Panc1 (cell line): ENCODE measurements around the gene NGEF. TPM values are rescaled to one million over a fixed set of nuclear protein-coding genes. Genes with fewer than 3 reads are reported as not detected.

Experiments
- ATAC-seq: fragments of 200-7000 bp; cut with Tn5 transposase; 2 replicates; pipeline ENCODE4 v1.9.1; 2020; ENCODE audit warnings: mild to moderate bottlenecking, moderate library complexity
- BruUV-seq: library from RNA; stranded (reverse); fragments of 400-500 nt; replicated peaks from 2 replicates; lab custom pipeline; 2021; lab: Mats Ljungman, UMichigan
- CTCF ChIA-PET: fragments of 300-600 bp; sonication (Branson Sonifier 250); formaldehyde crosslinking; loops from one replicate; lab custom pipeline; 2022; ENCODE audit warnings: antibody characterized with exemption; lab: Charles Lee
- POLR2A ChIA-PET: fragments of 300-600 bp; sonication (Branson Sonifier 250); formaldehyde crosslinking; loops from one replicate; lab custom pipeline; 2022; ENCODE audit warnings: antibody characterized with exemption; lab: Charles Lee
- DNase-seq: peaks from one replicate; pipeline ENCODE4 v3.0.0-alpha.2; 2010; ENCODE audit warnings: low read depth, low spot score
- H3K27ac ChIP-seq: 2 replicates; pipeline ENCODE4 v1.5.1; 2011; ENCODE audit warnings: mild to moderate bottlenecking, low read length, inconsistent platforms
- H3K27me3 ChIP-seq: fragments of 200-500 bp; sonication (Bioruptor generic); 2 replicates; pipeline ENCODE4 v1.6.0; 2014; ENCODE audit warnings: low read length, inconsistent platforms; ENCODE audit not compliant: control insufficient read depth, insufficient read depth
- H3K36me3 ChIP-seq: fragments of 200-500 bp; sonication (Bioruptor generic); 2 replicates; pipeline ENCODE4 v1.5.1; 2014; ENCODE audit warnings: inconsistent platforms, mild to moderate bottlenecking, low read length, moderate library complexity; ENCODE audit not compliant: control insufficient read depth, insufficient read depth
- H3K4me1 ChIP-seq: 2 replicates; pipeline ENCODE4 v1.5.1; 2011; ENCODE audit warnings: inconsistent platforms, mild to moderate bottlenecking, low read length, moderate library complexity; ENCODE audit not compliant: control insufficient read depth, insufficient read depth
- H3K4me3 ChIP-seq, 2 experiments: 2 replicates each; pipeline ENCODE4 v1.5.1; 2011 to 2012; ENCODE audit warnings: low read depth in 2 of 2, low read length in 2 of 2, mild to moderate bottlenecking in 2 of 2, inconsistent platforms in 1 of 2, moderate library complexity in 1 of 2
- H3K9me3 ChIP-seq: fragments of 200-500 bp; sonication (Bioruptor generic); 2 replicates; pipeline ENCODE4 v1.5.1; 2014; ENCODE audit warnings: low read depth, mild to moderate bottlenecking, inconsistent platforms, low read length, moderate library complexity; ENCODE audit not compliant: control insufficient read depth, insufficient read depth
- POLR2AphosphoS5 ChIP-seq: IDR thresholded peaks from 2 replicates; pipeline ENCODE4 v1.6.1; 2012; ENCODE audit warnings: mild to moderate bottlenecking, low read depth, low read length, moderate library complexity
- SIN3A ChIP-seq: IDR thresholded peaks from 2 replicates; pipeline ENCODE4 v1.6.1; 2012; ENCODE audit warnings: low read depth, mild to moderate bottlenecking, low read length, moderate library complexity, borderline replicate concordance; ENCODE audit not compliant: insufficient read depth
- TCF7L2 ChIP-seq: IDR thresholded peaks from 2 replicates; pipeline ENCODE4 v1.6.1; 2011; ENCODE audit warnings: mild to moderate bottlenecking, low read depth, low read length, inconsistent platforms
- in situ Hi-C: cut with HindIII; loops from 2 replicates; pipeline ENCODE4 v1.10.0; 2016; ENCODE audit warnings: low sequenced_read_pairs, low pct_unique_long_range_greater_than_20kb
- intact Hi-C: fragments of 100-400 bp; cut with micrococcal nuclease; formaldehyde crosslinking; loops from one replicate; pipeline ENCODE4 v1.10.0; 2022; ENCODE audit not compliant: unreplicated experiment
- total RNA-seq: library from RNA; stranded (reverse); gene quantifications from one replicate; pipeline ENCODE4 v1.2.1, GENCODE V29; 2021; ENCODE audit not compliant: unreplicated experiment
- TF ChIP-seq, protein P1 (sequence below), 2 experiments: IDR thresholded peaks; 2 replicates each; pipeline ENCODE4 v1.6.1; 2011 to 2012; ENCODE audit warnings: low read depth in 2 of 2, control low read depth in 1 of 2, low read length in 1 of 2, mild to moderate bottlenecking in 1 of 2, moderate library complexity in 1 of 2; ENCODE audit not compliant: insufficient read depth in 1 of 2
- TF ChIP-seq, protein P2 (sequence below): fragments of 450-650 bp; IDR thresholded peaks from 2 replicates; pipeline ENCODE4 v1.5.1; 2017; ENCODE audit warnings: mild to moderate bottlenecking

Gene NGEF
- total RNA-seq, 1 experiment from 2014 or later: 17.8 TPM

DNA sequence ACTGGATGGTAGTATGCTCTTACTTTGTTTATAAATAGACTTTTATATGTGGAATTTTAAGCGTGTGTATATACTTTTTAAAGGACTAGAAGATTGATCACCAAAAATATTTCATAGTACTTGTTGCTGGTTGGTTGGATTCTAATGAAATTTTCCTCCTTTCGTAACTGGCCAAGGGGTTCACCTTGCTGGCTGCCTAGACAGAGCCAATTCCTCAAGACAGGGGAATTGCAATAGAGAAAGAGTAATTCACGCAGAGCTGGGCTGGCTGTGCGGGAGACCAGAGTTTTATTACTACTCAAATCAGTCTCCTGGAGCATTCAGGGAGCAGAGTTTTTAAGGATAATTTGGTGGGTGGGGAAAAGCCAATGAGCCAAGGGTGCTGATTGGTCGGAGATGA, 72.3 kb downstream of the NGEF start:
- Histone ChIP-seq H3K4me3 (no peak overlapping the region), H3K9me3 (no peaks in the 10 kb centered on the region; the same call in 1 of the 2 replicates), H3K36me3 (no peaks in the 10 kb centered on the region), H3K27me3 (no peaks in the 10 kb centered on the region), H3K27ac (no peak overlapping the region), H3K4me1 (no peaks in the 10 kb centered on the region)
- ChIA-PET CTCF (no interaction called here), POLR2A (no interaction called here)
- DNase-seq: no peak
- in situ Hi-C loops: no loop called here
- intact Hi-C loops: no loop called here
- TF ChIP-seq POLR2AphosphoS5 (no peak), SIN3A (no peak), TCF7L2 (no peak)
- TF ChIP-seq, protein P1, sequence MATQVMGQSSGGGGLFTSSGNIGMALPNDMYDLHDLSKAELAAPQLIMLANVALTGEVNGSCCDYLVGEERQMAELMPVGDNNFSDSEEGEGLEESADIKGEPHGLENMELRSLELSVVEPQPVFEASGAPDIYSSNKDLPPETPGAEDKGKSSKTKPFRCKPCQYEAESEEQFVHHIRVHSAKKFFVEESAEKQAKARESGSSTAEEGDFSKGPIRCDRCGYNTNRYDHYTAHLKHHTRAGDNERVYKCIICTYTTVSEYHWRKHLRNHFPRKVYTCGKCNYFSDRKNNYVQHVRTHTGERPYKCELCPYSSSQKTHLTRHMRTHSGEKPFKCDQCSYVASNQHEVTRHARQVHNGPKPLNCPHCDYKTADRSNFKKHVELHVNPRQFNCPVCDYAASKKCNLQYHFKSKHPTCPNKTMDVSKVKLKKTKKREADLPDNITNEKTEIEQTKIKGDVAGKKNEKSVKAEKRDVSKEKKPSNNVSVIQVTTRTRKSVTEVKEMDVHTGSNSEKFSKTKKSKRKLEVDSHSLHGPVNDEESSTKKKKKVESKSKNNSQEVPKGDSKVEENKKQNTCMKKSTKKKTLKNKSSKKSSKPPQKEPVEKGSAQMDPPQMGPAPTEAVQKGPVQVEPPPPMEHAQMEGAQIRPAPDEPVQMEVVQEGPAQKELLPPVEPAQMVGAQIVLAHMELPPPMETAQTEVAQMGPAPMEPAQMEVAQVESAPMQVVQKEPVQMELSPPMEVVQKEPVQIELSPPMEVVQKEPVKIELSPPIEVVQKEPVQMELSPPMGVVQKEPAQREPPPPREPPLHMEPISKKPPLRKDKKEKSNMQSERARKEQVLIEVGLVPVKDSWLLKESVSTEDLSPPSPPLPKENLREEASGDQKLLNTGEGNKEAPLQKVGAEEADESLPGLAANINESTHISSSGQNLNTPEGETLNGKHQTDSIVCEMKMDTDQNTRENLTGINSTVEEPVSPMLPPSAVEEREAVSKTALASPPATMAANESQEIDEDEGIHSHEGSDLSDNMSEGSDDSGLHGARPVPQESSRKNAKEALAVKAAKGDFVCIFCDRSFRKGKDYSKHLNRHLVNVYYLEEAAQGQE (IDR thresholded peaks at IDR 0.05; ENCODE audit: insufficient read depth in 1 of 2, low read depth in 2 of 2, low read length in 1 of 2): no peak
- TF ChIP-seq, protein P2, sequence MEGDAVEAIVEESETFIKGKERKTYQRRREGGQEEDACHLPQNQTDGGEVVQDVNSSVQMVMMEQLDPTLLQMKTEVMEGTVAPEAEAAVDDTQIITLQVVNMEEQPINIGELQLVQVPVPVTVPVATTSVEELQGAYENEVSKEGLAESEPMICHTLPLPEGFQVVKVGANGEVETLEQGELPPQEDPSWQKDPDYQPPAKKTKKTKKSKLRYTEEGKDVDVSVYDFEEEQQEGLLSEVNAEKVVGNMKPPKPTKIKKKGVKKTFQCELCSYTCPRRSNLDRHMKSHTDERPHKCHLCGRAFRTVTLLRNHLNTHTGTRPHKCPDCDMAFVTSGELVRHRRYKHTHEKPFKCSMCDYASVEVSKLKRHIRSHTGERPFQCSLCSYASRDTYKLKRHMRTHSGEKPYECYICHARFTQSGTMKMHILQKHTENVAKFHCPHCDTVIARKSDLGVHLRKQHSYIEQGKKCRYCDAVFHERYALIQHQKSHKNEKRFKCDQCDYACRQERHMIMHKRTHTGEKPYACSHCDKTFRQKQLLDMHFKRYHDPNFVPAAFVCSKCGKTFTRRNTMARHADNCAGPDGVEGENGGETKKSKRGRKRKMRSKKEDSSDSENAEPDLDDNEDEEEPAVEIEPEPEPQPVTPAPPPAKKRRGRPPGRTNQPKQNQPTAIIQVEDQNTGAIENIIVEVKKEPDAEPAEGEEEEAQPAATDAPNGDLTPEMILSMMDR: no peak
- ATAC-seq: no peak
- BruUV-seq: no TSS peak

DNA sequence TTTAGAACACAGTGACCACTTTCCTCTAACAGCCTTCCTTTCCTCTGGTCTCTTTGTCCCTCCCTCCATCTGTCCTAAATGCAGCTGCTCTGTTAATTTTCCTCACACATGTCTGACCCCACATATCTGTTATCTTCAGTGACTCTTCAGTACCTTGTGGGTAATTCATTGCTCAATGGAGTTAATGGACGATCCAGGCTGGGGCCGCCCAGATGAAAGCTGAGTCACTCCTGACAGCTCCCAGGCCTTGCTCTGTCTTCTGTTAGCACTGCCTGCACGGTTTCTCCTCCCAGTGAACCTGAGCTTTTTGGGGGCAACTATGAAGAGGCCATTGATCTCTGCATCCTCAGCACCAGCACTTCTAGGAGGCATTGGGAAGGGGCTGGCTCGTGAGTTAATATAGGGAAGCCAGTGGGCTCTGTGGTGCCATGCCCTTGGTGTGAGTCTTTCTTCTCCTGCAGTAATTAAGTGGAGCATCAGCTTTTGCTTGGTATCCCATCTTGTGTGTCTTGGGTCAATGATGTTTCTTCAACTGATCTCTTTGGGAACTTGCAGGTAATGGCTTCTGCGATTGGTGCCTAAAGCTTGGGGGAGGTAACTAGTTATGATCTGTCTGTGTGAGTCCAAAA, 75.7 kb downstream of the NGEF start:
- Histone ChIP-seq H3K9me3 (no peaks in the 10 kb centered on the region; the same call in 1 of the 2 replicates), H3K27ac (no peak overlapping the region), H3K4me1 (no peaks in the 10 kb centered on the region), H3K27me3 (no peaks in the 10 kb centered on the region), H3K36me3 (no peaks in the 10 kb centered on the region), H3K4me3 (no peak overlapping the region)
- POLR2A ChIA-PET: no interaction called here
- DNase-seq (no peak), ATAC-seq (no peak)
- intact Hi-C loops (no loop called here), in situ Hi-C loops (no loop called here)
- CTCF ChIA-PET: no interaction called here
- BruUV-seq: no TSS peak
- TF ChIP-seq SIN3A (no peak), TCF7L2 (no peak), POLR2AphosphoS5 (no peak)
- TF ChIP-seq, protein P2: no peak
- TF ChIP-seq, protein P1 (IDR thresholded peaks at IDR 0.05; ENCODE audit: insufficient read depth in 1 of 2, low read depth in 2 of 2, low read length in 1 of 2): no peak
